Neural cell (in vitro differentiated cells): ENCODE data around the gene GINS2.

ENCODE experiments used
- CTCF ChIP-seq: fragments of 450-650 bp; IDR thresholded peaks from 2 replicates; pipeline ENCODE4 v1.5.1; 2014; ENCODE audit warnings: antibody characterized with exemption, mild to moderate bottlenecking, moderate library complexity; ENCODE audit not compliant: poor library complexity, severe bottlenecking
- EZH2 ChIP-seq: fragments of 200-600, 300-800 bp; shearing (Covaris generic), sonication (generic); IDR thresholded peaks from 2 replicates; pipeline ENCODE4 v1.6.1; 2014; ENCODE audit warnings: antibody characterized with exemption, low read length, borderline replicate concordance, mild to moderate bottlenecking; ENCODE audit not compliant: insufficient read depth, poor library complexity, severe bottlenecking
- POLR2AphosphoS5 ChIP-seq: IDR thresholded peaks from 2 replicates; pipeline ENCODE4 v1.6.1; 2012
- REST ChIP-seq: IDR thresholded peaks from 2 replicates; pipeline ENCODE4 v1.6.1; 2012; ENCODE audit warnings: borderline replicate concordance

GRCh38 chr16:85710732-85711131 is 22.0 kb upstream of the GINS2 start:
- no peak for TF ChIP-seq CTCF
- TF ChIP-seq POLR2AphosphoS5, result no peak
- TF ChIP-seq EZH2, result no peak
- no peak for TF ChIP-seq REST
